NCI-H524 (cell line): ENCODE results near the gene EMP2.

Experiments
- DNase-seq, 2 experiments: peaks; one replicate each; lab custom pipeline; 2025; lab: John Stamatoyannopoulos, UW

The EMP2 gene

DNA sequence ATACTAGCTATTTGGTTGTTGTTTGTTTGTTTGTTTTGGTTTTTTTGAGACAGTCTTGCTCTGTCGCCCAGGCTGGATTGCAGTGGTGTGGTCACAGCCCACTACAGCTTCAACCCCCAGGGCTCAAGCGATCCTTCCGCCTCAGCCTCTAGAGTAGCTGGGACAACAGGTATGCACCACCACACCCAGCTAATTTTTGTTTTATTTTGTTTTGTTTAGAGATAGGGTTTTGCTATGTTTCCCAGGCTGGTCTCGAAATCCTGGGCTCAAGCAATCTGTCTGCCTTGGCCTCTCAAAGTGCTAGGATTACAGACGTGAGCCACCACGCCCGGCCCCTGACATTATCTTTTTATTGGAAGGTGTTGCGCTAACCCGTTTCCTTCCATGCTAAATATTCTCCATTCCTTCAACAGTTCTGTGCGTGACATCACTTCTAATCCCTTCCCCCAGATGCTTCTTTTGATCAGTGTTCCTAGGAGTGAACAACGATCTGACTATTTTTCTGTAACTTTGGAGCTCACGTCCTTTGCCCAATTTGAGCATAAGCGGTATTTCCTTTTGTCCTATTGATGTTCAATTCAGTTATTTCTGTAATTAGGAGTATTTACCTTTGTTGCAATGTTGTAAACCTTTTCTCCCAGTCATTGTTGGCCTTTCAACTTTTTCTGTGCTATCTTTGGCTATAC lies 30.2 kb upstream of the EMP2 start:
- peak in 1 of 2 experiments; percentile 41 for DNase-seq

DNA sequence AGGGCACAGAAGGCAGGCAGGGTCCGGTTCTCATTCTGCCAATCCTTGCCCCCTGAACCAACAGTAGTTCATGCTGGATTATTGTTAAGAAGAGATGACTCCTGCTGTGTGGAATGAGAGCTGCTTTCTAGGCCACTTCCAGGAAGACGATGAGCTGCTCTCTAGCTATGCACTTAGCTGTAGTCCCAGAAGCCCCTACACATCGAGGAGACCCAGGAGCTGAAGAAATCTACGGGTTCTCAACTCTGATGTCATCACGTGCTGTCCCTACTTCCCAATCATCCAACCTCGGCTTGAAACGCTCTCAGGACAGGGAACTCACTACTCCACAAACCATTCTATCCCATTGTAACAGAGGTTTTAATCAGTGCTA lies 29.0 kb upstream of the EMP2 start:
- DNase-seq, result no peak

DNA sequence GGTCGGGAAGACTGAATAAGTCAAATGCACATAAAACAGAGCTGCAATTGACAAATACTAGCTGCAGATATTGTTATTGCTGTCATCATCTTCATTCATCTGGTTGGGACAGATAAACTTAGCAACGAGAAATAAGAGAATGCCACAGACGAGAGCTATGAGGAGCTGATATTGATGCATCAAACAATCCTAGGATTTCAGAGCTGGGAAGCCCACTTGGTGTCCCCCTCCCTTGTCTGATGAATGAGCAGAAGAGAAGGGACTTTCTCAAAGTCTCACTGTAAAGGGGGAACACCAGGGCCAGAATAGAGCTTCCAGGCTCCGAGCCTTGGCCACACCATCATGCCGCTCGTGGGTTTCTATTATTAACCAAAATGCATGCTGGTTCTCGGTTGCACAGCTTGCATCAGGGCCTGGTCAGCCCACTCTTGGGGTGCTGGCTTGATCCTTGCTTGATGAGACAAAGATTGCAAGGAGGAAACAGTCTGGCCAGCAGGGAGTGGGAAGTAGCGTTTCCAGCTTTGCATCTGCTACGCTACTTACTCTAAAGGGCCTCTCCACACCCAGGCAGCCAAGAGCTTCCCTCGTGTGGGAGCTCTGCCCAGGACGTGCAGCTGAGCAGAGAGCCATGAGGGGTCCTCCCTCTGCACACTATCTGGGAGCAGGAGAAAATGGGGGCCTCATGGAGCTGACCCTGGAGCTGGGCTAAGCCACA lies 28.4 kb upstream of the EMP2 start:
- DNase-seq, result peak in 1 of 2 experiments; percentile 20

DNA sequence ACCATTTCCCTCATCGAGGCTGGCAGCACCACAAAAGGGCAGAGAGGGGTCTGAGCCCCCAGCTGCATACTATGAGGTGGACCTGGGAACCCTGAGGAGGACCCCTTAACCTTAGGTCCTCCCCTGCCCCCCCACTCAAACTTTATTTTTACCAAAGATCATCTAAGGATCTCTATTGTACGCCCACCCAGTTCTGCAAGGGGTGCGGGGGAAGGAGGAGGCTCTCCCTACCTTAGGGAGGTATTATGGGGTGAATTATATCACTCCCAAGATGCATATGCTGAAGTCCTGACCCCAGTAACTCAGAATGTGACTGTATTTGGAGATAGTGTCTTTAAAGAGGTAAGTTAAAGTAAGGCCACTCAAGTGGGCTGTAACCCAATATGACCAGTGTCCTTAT lies 26.8 kb upstream of the EMP2 start:
- DNase-seq, result no peak

DNA sequence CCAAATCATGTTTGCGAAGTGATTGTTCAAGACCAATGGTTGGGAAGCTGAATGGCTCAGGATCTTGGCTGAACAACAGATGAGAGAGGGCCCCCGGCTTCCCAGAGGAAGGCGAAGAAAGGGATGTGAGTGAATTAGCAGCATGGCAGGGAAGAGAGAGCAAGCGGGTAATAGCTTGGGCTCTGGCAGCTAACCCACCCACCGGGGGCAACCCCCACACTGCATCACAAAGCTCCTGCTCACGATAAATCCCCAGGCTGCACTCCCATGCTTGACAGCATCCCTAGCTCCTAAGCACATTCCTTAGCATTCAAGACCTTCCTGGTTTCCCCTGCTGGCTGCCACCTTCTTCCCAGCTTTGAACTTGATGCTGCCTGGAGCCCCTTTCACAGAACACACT lies 26.2 kb upstream of the EMP2 start:
- no peak for DNase-seq

DNA sequence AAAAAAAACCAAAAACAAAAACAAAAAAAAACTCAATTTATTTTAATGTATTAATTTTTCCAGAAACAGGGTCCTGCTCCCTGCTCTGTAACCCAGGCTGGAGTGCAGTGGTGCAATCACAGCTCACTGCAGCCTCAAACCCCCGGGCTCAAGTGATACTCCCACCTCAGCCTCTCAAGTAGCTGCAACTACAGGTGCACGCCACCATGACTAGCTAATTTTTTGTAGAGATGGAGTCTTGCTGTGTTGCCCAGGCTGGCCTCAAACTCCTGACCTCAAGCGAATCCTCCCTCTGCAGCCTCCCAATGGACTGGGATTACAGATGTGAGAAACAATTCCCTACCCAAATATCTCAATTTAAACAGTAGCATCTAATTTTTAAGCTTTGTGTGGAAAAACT lies 25.2 kb upstream of the EMP2 start:
- DNase-seq, result no peak

DNA sequence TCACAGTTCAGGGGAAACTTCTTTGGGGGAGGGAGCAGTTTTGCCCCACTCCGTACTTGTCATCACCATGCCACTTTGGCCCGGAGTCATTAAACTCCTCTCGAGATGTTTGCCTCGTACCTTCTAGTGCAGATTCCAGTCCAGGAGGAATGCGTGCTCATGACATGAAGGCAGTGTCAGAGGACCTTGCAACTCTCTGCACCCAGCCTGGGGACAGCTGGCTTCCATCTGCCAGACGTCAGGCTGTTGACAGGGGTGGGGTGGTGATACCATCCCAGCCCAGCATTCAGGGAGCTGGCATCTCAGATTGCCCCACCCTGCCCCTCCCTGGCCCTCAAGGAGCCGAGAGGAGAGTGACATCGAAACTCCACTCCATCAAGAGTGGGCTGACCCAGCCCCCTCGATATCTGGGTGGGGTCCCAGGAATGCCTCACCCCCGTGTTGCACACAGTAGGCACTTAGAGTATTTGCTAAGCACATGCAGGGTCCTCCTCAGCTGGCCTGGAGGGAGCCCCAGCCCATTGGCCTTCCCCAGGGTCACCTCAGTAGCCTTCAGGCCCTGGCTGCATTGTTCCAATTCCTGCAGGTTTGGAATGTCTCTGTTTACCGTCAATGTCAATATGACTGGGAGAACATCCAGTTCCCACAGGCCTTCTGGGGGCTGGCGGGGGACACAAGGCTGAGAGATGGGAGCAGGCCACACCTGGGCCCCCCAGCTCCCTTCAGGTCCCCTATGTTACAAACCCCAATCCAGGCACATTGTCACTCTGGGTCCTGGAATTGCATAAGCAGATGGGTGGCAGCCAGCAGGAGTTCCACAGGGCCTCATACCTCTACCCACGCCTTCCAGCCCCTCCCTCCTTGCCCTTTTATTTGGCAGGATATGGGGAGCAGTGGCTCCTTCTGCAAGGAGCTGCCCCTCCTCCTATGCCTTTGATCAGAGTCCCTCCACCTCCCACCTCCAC lies 21.3 kb upstream of the EMP2 start:
- DNase-seq, result peak; percentile 23 to 60

DNA sequence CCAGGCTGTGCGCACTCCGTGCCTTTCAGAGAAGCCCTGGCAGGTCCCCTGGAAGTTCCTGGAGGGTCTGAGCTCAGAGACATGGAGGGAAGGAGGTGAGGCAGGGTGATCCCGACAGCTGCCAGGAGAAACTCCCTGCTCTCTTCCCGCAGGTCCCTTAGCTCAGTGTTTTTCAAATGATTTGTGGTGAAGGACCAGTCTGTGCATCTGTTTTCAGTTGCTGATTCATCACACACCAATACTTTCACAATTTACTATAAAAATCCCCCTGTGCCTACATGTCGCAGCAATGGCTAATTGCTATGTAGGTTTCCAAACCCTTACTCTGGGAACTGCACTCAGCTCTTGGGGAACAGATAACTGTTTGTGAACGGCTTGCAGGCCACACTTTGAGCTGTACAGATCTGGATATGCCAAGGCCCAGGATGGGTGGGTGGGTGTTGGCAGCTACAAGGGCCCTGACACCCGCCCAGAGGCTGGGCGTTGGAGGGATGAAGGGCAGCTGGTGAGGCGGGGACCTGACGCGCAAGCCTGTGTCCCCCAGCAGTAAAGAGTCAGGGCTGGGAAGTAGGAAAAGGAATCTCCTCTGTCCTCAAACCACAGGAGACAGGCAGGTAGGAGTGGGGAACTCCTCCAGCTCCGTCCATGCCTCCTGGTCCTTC lies 20.5 kb upstream of the EMP2 start:
- peak in 1 of 2 experiments; percentile 40 for DNase-seq

DNA sequence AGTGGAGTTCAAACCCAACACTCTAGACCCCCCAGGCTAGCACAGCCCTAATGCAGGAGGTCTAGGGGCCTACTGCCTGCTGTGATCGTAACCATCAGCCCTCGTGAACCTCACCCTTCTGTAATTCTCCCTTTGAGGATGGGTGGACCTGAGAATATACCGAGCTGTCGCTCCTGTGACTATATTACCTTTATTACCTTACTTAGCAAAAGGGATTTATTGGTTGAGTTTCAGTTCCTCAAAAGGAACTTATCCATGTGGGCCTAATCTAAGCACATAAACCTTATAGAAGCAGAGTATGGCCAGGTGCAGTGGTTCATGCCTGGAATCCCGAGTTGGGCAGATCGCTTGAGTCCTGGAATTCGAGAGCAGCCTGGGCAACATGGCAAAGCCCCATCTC lies 19.2 kb upstream of the EMP2 start:
- DNase-seq, result no peak

DNA sequence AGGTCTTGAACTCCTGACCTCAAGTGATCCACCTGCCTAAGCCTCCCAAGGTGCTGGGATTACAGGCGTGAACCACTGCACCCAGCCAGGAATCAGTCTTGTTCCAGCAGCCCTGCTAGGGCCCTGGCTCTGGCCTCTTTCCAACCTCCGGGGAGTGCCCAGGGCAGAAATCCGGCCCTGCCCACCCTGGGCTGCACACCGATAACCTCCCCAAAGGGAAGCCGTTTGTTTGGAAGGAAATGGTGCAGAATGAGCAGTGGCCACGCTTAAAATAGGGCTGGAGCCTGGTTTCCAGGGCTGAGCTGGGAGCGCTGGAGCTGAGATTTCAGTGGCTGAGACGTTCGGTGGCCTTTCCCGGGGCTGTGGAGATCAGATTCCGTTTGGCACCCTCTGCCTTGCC lies 17.8 kb upstream of the EMP2 start:
- no peak for DNase-seq

DNA sequence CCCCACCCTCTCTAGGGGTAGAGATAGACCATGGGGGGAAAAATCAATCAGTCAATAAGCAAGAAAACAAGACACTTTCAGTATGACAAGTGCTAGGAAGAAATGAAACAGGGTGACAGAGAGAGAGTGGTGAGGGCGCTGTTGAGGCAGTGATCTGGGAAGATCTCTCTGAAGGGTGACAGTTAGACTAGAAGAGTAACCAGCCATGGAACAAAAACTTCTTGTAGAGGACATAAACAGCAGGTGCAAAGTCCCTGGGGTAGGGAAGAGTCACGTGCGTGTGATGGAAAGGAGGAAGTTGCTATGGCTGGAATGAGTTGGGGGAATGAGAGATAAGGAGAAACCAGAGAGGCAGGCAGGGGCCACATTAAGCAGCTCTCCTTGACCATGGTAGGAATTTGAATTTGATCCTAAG lies 16.8 kb upstream of the EMP2 start:
- no peak for DNase-seq

DNA sequence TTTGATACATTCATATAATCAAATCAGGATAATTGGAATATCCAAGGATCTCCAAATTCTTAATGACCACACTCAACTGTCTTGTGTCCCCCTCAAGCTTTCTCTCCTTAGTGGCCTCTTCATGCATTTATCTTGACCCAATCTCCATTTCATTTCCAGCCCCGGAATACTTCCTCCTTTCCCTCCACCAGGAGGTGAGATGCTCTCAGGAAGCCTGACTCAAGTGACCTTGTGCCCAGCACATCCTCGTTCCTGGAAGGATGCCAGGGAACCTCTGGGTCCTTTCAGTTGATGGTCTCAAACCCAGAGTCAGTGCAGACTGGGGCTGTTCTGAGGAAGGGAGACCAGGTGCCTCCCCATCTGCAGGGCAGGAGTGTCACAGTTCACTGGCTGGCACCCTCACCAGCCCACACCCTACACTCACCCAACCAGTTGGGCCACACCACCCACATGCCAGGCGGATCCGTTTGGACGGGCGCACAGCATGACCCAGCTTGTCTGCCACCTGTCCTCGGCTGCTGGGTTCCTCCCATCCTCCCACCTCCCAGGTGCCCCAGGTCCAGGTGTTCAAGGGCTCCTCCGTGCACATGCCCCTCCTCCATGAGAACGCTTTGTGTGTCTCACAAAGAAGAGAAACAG lies 14.0 kb upstream of the EMP2 start:
- peak; percentile 14 to 26 for DNase-seq

DNA sequence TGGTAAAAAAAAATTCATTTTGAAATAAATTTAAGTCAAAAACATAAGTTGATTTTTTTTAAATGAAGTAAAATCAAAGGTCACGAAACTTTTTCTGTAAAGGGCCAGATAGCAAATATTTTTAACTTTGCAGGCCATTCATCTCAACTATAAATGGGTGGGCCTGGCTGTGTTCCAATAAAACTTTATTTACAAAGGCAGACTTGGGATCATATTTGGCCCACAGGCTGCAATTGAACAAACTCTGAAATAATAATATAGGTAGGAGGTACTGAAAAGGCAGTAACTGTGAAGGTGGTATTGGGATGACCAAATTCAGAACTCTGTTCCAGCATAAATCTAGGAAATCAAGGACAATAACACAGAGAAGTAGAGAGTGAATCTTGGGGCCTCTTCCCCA lies 12.2 kb upstream of the EMP2 start:
- DNase-seq, result no peak

DNA sequence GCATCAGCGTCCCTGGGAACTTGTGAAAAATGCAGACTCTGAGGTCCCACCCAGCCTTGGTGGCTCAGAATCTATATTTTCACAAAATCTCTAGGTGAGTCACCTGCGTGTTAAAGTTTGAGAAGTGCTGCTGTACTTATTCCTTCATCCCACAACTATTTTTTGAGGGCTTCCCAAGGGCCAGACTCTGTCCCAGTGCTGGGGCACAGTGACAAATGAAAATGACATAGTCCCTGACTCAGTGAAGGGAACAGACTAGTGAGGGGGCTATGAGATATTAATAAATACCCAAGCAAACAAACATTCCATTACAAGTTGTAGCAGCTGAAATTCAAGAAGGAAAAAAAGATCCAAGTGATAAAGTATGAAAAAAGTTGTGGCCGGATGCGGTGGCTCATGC lies 9.9 kb upstream of the EMP2 start:
- DNase-seq, result no peak

DNA sequence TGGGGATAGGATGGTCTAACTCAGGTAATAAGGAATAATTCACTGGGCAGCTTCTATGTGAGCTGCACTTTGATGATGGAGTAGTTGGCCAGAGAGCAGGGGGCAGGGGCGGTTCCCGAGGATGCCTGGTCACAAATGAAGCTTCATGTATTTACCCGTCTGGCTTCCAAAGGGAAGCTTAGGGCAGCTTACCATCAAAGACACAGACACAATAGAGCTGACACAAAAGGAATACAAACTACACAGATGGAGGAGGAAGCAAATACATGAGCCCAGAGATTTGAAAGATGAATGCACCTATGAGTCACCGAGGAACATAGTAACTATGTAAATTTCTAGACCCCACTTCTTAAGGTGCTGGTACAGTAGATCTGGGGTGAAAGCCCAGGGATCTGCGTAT lies 8.7 kb upstream of the EMP2 start:
- DNase-seq, result no peak

DNA sequence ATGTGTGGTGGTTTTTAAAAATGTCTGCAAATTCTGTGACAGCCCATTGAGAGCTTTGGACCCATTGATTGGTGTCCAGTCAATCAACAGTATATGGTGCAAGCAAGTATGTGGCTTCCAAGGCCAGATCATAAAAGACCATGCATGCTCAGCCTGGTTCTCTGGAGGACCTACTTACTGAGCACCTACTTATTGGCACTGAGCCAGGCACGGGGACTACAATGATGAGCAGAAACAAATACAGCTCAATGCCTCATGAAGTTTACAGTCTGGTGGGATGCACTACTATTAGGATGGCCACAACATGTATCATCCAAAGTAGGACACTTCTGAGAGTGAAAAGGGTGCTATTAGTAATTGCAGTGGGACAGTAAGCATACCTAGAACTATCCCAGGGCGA lies 7.2 kb upstream of the EMP2 start:
- no peak for DNase-seq

DNA sequence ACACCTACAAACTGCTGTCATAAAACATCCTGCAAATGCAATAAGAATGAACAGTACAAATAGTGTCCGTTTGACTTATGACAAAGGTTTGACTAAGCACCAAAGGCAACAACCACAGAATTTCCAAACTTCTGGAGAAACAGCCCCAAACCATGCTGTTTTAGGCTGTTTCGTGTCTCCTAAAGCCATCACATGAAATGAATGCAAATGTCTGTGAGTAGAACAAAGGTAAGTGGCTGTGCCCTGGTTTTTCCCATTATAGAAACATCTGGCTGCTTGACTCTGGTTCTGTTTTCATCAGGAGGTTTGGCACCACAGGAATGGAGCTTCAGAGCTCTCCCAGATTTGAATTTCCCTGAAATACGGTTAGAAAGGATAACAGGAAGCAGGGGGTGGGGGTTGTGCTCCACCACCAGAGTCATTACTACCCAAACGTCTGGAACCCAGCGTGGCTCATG lies 4.6 kb upstream of the EMP2 start:
- DNase-seq, result no peak

DNA sequence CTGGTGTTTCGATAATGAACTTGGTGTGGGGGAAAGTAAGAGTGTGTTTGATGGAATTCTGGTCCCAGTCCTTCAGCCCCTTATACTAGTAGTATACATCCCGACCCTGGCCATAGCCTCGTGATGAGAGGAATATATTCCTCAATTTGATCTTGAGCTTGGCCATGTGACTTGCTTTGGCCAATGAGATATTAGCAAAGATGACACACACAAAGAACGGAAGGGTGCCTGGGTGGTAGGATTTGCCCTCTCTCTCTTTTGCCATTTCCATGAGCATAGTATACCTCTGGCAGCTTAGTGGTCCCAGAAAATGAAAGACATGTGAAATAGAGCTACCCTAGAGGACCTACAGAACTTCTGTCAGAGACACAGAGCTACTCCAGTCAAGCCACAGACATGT lies 2.9 kb upstream of the EMP2 start:
- DNase-seq, result no peak

DNA sequence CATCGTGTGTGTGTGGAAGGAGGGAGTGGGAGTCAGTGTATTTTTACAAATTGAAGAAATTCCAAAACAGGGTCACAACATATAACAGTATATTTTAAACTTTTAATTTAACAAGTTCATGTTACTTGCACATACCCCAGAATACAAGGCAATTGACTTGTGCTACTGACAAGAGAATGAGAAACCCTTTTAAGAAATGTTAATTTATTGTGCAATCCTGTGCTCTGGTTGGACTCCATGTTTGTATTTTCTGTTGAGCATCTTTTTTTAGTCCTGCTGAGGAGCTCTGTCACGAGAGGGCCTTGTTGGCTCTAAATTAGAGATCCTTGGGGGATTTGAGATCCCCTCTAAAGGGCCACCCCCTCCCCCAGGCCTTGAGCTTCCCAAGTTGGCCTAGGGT lies 1.1 kb upstream of the EMP2 start:
- no peak for DNase-seq

DNA sequence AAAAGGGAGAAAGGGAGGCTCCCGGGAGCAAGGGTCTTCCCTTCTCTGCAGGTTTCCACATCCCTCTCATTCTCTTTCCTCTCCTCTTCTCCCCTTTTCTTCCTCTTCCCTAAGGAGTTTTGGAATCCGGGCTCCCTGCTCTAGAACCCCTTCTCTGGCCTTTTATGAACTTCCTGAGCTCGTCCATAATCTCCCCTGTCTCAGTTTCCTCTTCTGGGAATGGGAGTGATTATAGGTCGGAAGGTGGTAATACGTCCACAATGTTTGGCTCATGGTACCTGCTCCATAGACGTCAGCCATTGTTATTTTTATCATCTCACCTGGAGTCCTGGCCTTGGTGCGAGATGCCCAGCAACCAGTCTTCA lies 467 bp upstream of the EMP2 start:
- DNase-seq, result peak in 1 of 2 experiments; percentile 36

DNA sequence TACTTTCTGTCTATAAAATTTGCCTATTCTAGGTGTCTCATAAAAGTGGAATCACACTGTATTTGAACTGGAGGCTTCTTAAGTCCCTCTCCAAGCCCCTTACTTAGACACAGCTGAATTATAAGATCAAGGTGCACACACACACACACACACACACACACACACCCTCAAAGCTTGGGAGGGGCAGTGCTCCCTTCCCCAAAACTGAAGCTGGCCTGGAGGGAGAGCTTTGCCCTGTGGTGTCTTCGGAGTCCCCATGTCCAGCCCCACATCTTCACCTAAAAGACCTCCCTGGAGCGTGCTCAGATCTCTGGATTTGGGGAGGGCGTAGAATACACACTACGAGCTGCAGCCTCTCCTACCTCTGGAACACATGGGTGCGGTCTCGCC lies 828 bp downstream of the EMP2 start:
- no peak for DNase-seq
